Liver (tissue), 9 donors: Measurements from ENCODE around the gene ECSCR. TPM values are rescaled to one million over a fixed set of nuclear protein-coding genes. Genes with fewer than 3 reads are reported as not detected.

Source experiments
- DNase-seq: peaks from one replicate; pipeline ENCODE4 v3.0.0-alpha.2; 2017; ENCODE audit warnings: low spot score
- H3K27ac ChIP-seq, 2 donors: one replicate each; pipeline ENCODE4 v1.7.0; 2013; ENCODE audit warnings: inconsistent platforms in 2 of 2, low read length in 2 of 2, control low read depth in 1 of 2, low read depth in 1 of 2, mild to moderate bottlenecking in 1 of 2
- H3K27me3 ChIP-seq, 4 donors: one replicate each; pipeline versions ENCODE4 v1.6.1 to v1.7.0; 2013; ENCODE audit warnings: low read length in 3 of 4, inconsistent platforms in 1 of 4, mild to moderate bottlenecking in 1 of 4, moderate library complexity in 1 of 4; ENCODE audit not compliant: control insufficient read depth in 4 of 4, insufficient read depth in 4 of 4
- H3K36me3 ChIP-seq, 4 donors: one replicate each; pipeline versions ENCODE4 v1.6.1 to v1.7.0; 2013; ENCODE audit warnings: low read length in 3 of 4, mild to moderate bottlenecking in 3 of 4, low read depth in 1 of 4, moderate library complexity in 1 of 4; ENCODE audit not compliant: control insufficient read depth in 4 of 4, insufficient read depth in 3 of 4
- H3K4me1 ChIP-seq, 4 donors: one replicate each; pipeline versions ENCODE4 v1.6.1 to v1.7.0; 2013; ENCODE audit warnings: low read length in 3 of 4, mild to moderate bottlenecking in 3 of 4, moderate library complexity in 1 of 4; ENCODE audit not compliant: control insufficient read depth in 4 of 4, insufficient read depth in 4 of 4
- H3K4me3 ChIP-seq, 3 donors: one replicate each; pipeline versions ENCODE4 v1.6.1 to v1.7.0; 2013; ENCODE audit warnings: low read length in 3 of 3, control low read depth in 1 of 3, low read depth in 1 of 3, mild to moderate bottlenecking in 1 of 3
- H3K9ac ChIP-seq, 2 donors: one replicate each; pipeline ENCODE4 v1.7.0; 2013; ENCODE audit warnings: low read length in 2 of 2, mild to moderate bottlenecking in 2 of 2, moderate library complexity in 2 of 2, control low read depth in 1 of 2, low read depth in 1 of 2
- H3K9me3 ChIP-seq, 4 donors: one replicate each; pipeline versions ENCODE4 v1.6.1 to v1.7.0; 2013; ENCODE audit warnings: low read length in 3 of 4; ENCODE audit not compliant: control insufficient read depth in 4 of 4
- EGR1 ChIP-seq, 2 donors: IDR thresholded peaks; 2 replicates each; pipeline ENCODE4 v1.6.1; 2016 to 2018; ENCODE audit warnings: antibody characterized with exemption in 2 of 2, low read depth in 2 of 2
- FOXA1 ChIP-seq: IDR thresholded peaks from 2 replicates; pipeline ENCODE4 v1.6.1; 2016; ENCODE audit warnings: antibody characterized with exemption
- FOXA2 ChIP-seq: IDR thresholded peaks from 2 replicates; pipeline ENCODE4 v1.6.1; 2016; ENCODE audit warnings: antibody characterized with exemption
- GABPA ChIP-seq, 2 donors: IDR thresholded peaks in 1 of 2; conservative IDR thresholded peaks in 1 of 2; 2 replicates each; pipeline ENCODE4 v1.6.1; 2016; ENCODE audit warnings: antibody characterized with exemption in 2 of 2, mild to moderate bottlenecking in 1 of 2, moderate library complexity in 1 of 2
- HNF4A ChIP-seq, 2 donors: conservative IDR thresholded peaks; 2 replicates each; pipeline ENCODE4 v1.6.1; 2016; ENCODE audit warnings: antibody characterized with exemption in 2 of 2, mild to moderate bottlenecking in 2 of 2
- HNF4G ChIP-seq: IDR thresholded peaks from 2 replicates; pipeline ENCODE4 v1.6.1; 2016; ENCODE audit warnings: antibody characterized with exemption
- JUND ChIP-seq, 2 donors: IDR thresholded peaks; 2 replicates each; pipeline ENCODE4 v1.6.1; 2016; ENCODE audit warnings: antibody characterized with exemption in 2 of 2
- NR2F2 ChIP-seq: IDR thresholded peaks from 2 replicates; pipeline ENCODE4 v1.6.1; 2016; ENCODE audit warnings: antibody characterized with exemption
- RAD21 ChIP-seq, 2 donors: IDR thresholded peaks; 2 replicates each; pipeline ENCODE4 v1.6.1; 2016; ENCODE audit warnings: antibody characterized with exemption in 2 of 2, mild to moderate bottlenecking in 2 of 2
- RXRA ChIP-seq, 2 donors: IDR thresholded peaks; 2 replicates each; pipeline ENCODE4 v1.6.1; 2017 to 2018; ENCODE audit warnings: antibody characterized with exemption in 2 of 2, mild to moderate bottlenecking in 1 of 2
- SP1 ChIP-seq: IDR thresholded peaks from 2 replicates; pipeline ENCODE4 v1.6.1; 2018; ENCODE audit warnings: antibody characterized with exemption, mild to moderate bottlenecking
- TAF1 ChIP-seq: conservative IDR thresholded peaks from 2 replicates; pipeline ENCODE4 v1.6.1; 2016; ENCODE audit warnings: antibody characterized with exemption, mild to moderate bottlenecking
- YY1 ChIP-seq: IDR thresholded peaks from 2 replicates; pipeline ENCODE4 v1.6.1; 2016; ENCODE audit warnings: antibody characterized with exemption, mild to moderate bottlenecking
- WGBS: extraction: QIAGEN DNeasy Blood & Tissue Kit; methylation state at CpG from one replicate; pipeline ENCODE4 v1.1.7; 2013; 5-methylcytosine and 5-hydroxymethylcytosine counted together
- polyA plus RNA-seq, 2 donors: library from polyadenylated mRNA; stranded (reverse) in 1 of 2; unstranded in 1 of 2; fragments of 200-250 nt in 1 of 2; fragments of >200 nt in 1 of 2; fragmentation: Nextera tagmentation in 1 of 2; extraction: Ambion mirVana in 1 of 2; gene quantifications; one replicate each; pipeline versions ENCODE4 v1.2.1 to v1.2.3, GENCODE V29; 2013 to 2015
- total RNA-seq, 2 donors: library from RNA; depleted of rRNA; stranded (reverse); fragments of >200 nt; gene quantifications; one replicate each; pipeline ENCODE4 v1.2.3, GENCODE V29; 2014
- TF ChIP-seq, protein P1 (sequence below): fragments of 150-350 bp; IDR thresholded peaks from 2 replicates; pipeline ENCODE4 v1.5.1; 2017; ENCODE audit warnings: improper control_type of control experiment, low read depth, low read length; ENCODE audit not compliant: missing input control
- TF ChIP-seq, protein P2 (sequence below): IDR thresholded peaks from 2 replicates; pipeline ENCODE4 v1.6.1; 2016; ENCODE audit warnings: antibody characterized with exemption, mild to moderate bottlenecking
- TF ChIP-seq, protein P3 (sequence below): IDR thresholded peaks from 2 replicates; pipeline ENCODE4 v1.6.1; 2016; ENCODE audit warnings: antibody characterized with exemption
- TF ChIP-seq, protein P4 (sequence below): IDR thresholded peaks from 2 replicates; pipeline ENCODE4 v1.6.1; 2016; ENCODE audit warnings: antibody characterized with exemption
- TF ChIP-seq, protein P5 (sequence below): IDR thresholded peaks from 2 replicates; pipeline ENCODE4 v1.6.1; 2016; ENCODE audit warnings: antibody characterized with exemption
- donor health status: healthy.
- donor health status: healthy.
- donor health status: healthy.
- donor health status: healthy.
- donor health status: healthy.

The ECSCR gene
- total and polyA plus RNA-seq, 4 donors = 3.2 to 4.9 (median 3.5) TPM

DNA sequence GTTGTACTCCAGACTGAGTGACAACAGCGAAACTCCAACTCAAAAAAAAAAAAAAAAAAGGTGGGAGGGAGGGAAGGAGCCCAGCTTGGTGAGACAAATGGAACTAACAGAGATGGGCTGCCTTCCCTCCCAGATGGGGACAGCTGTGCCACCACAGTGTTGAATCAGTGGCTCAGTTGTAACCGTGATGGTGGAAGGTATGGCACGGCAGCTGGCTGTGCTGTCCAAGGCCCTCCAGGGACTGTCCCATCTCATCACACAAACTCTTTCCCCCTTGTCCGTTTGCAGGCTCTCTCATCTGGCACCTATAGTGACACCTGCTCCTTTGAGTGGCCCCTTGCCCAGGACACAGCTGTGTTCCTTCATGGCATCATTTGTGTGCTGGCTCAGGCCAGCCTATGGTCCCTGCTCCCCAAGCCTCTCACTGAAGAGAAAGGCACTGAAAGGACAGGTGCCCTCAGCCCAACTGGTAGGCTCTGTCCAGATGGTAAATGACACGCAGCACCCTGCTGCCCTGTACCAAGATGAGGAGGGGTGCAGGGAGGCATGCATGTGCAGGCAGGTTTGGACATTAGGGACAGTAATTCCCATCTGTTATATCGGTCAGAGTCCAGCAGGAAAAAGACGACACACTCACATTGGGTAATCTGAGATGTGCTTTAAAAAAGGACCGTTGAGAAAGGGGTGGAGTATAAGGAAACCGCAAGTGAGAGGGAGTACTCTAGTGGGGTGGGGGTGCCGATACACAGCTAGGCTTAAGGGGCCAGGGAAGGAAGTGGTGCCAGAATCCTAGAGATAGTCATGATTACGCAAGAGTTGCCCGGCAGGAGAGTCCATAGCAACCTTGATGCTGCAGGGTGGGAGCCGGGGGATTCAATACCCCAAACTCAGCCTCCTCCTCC, 12.6 kb upstream of the ECSCR start:
- TF ChIP-seq YY1 = no peak
- no peak for TF ChIP-seq EGR1 (IDR thresholded peaks at IDR 0.05; ENCODE audit: low read depth in 2 of 2)
- TF ChIP-seq, protein P1, sequence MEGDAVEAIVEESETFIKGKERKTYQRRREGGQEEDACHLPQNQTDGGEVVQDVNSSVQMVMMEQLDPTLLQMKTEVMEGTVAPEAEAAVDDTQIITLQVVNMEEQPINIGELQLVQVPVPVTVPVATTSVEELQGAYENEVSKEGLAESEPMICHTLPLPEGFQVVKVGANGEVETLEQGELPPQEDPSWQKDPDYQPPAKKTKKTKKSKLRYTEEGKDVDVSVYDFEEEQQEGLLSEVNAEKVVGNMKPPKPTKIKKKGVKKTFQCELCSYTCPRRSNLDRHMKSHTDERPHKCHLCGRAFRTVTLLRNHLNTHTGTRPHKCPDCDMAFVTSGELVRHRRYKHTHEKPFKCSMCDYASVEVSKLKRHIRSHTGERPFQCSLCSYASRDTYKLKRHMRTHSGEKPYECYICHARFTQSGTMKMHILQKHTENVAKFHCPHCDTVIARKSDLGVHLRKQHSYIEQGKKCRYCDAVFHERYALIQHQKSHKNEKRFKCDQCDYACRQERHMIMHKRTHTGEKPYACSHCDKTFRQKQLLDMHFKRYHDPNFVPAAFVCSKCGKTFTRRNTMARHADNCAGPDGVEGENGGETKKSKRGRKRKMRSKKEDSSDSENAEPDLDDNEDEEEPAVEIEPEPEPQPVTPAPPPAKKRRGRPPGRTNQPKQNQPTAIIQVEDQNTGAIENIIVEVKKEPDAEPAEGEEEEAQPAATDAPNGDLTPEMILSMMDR = no peak
- no peak for TF ChIP-seq HNF4G
- no peak for TF ChIP-seq RXRA (IDR thresholded peaks at IDR 0.05)
- TF ChIP-seq GABPA (IDR thresholded peaks at IDR 0.05 in 1 of 2, conservative IDR thresholded peaks at IDR 0.05 in 1 of 2) = no peak
- TF ChIP-seq, protein P2, sequence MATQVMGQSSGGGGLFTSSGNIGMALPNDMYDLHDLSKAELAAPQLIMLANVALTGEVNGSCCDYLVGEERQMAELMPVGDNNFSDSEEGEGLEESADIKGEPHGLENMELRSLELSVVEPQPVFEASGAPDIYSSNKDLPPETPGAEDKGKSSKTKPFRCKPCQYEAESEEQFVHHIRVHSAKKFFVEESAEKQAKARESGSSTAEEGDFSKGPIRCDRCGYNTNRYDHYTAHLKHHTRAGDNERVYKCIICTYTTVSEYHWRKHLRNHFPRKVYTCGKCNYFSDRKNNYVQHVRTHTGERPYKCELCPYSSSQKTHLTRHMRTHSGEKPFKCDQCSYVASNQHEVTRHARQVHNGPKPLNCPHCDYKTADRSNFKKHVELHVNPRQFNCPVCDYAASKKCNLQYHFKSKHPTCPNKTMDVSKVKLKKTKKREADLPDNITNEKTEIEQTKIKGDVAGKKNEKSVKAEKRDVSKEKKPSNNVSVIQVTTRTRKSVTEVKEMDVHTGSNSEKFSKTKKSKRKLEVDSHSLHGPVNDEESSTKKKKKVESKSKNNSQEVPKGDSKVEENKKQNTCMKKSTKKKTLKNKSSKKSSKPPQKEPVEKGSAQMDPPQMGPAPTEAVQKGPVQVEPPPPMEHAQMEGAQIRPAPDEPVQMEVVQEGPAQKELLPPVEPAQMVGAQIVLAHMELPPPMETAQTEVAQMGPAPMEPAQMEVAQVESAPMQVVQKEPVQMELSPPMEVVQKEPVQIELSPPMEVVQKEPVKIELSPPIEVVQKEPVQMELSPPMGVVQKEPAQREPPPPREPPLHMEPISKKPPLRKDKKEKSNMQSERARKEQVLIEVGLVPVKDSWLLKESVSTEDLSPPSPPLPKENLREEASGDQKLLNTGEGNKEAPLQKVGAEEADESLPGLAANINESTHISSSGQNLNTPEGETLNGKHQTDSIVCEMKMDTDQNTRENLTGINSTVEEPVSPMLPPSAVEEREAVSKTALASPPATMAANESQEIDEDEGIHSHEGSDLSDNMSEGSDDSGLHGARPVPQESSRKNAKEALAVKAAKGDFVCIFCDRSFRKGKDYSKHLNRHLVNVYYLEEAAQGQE = no peak
- TF ChIP-seq JUND (IDR thresholded peaks at IDR 0.05) = no peak
- TF ChIP-seq NR2F2 = no peak
- TF ChIP-seq FOXA1 = no peak
- no peak for TF ChIP-seq SP1
- TF ChIP-seq, protein P3, sequence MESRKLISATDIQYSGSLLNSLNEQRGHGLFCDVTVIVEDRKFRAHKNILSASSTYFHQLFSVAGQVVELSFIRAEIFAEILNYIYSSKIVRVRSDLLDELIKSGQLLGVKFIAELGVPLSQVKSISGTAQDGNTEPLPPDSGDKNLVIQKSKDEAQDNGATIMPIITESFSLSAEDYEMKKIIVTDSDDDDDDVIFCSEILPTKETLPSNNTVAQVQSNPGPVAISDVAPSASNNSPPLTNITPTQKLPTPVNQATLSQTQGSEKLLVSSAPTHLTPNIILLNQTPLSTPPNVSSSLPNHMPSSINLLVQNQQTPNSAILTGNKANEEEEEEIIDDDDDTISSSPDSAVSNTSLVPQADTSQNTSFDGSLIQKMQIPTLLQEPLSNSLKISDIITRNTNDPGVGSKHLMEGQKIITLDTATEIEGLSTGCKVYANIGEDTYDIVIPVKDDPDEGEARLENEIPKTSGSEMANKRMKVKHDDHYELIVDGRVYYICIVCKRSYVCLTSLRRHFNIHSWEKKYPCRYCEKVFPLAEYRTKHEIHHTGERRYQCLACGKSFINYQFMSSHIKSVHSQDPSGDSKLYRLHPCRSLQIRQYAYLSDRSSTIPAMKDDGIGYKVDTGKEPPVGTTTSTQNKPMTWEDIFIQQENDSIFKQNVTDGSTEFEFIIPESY = no peak
- TF ChIP-seq, protein P4, sequence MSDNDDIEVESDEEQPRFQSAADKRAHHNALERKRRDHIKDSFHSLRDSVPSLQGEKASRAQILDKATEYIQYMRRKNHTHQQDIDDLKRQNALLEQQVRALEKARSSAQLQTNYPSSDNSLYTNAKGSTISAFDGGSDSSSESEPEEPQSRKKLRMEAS = no peak
- no peak for TF ChIP-seq HNF4A (conservative IDR thresholded peaks at IDR 0.05)
- TF ChIP-seq, protein P5, sequence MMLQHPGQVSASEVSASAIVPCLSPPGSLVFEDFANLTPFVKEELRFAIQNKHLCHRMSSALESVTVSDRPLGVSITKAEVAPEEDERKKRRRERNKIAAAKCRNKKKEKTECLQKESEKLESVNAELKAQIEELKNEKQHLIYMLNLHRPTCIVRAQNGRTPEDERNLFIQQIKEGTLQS = no peak
- no peak for TF ChIP-seq RAD21 (IDR thresholded peaks at IDR 0.05)
- TF ChIP-seq FOXA2 = no peak
- no peak for TF ChIP-seq TAF1
- Histone ChIP-seq H3K4me1 (peaks cover 0 to 5% (median 0%) of the 10 kb centered on the region in 4 donors), H3K27ac (no peak overlapping the region), H3K4me3 (no peak overlapping the region), H3K9ac (no peak overlapping the region), H3K27me3 (no peaks in the 10 kb centered on the region), H3K36me3 (no peaks in the 10 kb centered on the region), H3K9me3 (no peaks in the 10 kb centered on the region)
- WGBS = 50% methylated on average over 13 of the region's 13 CpGs
- DNase-seq = no peak
